WI38 (cell line): ENCODE measurements around the gene TIE1.

Experiments used
- H3K4me3 ChIP-seq: 2 replicates; pipeline ENCODE4 v1.5.1; 2011; ENCODE audit warnings: low read depth, mild to moderate bottlenecking, control low read depth, low read length
- CTCF ChIP-seq: IDR thresholded peaks from 2 replicates; pipeline ENCODE4 v1.5.1; 2012; ENCODE audit warnings: low read depth, mild to moderate bottlenecking, control low read depth, low read length

TIE1 gene

GRCh38 chr1:43319288-43319687 lies 18.5 kb downstream of the TIE1 start:
- TF ChIP-seq CTCF = no peak

DNA sequence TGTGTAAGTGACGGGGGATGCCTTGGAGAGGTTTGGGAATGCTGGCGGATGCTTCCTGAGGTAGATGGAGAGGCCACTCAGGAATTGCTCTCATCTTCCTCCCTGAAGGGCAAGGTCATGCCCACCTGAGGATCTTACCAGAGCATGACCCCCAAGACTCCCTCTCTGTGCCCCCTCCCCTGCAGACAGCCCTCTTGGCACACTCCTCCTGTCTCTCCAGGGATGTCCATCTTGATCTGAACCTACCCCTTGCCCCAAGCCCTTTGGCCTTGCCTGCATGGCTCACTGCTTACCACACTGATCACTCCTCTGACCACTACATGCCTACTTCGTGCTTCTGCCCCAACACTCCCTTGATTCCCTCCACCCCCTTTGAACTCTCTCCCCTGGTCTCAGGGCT lies 19.0 kb downstream of the TIE1 start:
- no peak for TF ChIP-seq CTCF
- H3K4me3 ChIP-seq = no peak overlapping the region

More at GRCh38 chr1:43319288-43319687, 18.5 kb downstream of the TIE1 start:
- no peak overlapping the region for H3K4me3 ChIP-seq

DNA sequence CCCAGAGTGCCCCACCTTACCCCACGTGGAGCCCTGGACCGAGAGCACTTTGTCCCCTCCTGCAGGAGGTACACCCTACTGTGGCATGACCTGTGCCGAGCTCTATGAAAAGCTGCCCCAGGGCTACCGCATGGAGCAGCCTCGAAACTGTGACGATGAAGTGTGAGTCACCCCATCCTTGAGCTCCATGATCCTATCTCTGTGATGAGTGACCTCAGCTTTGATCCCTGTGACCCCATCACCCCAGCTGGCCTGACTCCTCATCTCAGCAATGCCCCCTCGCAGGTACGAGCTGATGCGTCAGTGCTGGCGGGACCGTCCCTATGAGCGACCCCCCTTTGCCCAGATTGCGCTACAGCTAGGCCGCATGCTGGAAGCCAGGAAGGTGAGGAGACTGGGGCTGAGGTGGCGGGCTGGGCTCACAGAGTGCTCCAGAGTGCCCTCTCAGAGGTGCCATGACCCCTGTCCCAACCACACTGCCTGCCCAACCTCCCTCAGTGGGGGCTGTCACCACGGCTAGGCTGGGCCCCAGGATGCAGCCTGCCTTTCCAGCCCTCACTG lies 20.6 kb downstream of the TIE1 start:
- no peak overlapping the region for H3K4me3 ChIP-seq
- no peak for TF ChIP-seq CTCF

DNA sequence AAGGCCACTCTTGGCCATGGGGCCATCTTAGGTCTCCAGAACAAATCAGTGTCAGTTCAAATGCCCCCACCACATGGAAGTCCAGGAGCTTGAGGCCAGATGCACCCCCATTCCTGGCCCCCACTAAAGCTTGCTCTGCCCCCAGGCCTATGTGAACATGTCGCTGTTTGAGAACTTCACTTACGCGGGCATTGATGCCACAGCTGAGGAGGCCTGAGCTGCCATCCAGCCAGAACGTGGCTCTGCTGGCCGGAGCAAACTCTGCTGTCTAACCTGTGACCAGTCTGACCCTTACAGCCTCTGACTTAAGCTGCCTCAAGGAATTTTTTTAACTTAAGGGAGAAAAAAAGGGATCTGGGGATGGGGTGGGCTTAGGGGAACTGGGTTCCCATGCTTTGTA lies 21.7 kb downstream of the TIE1 start:
- no peak overlapping the region for H3K4me3 ChIP-seq

GRCh38 chr1:43324810-43325209 lies 24.0 kb downstream of the TIE1 start:
- no peak for TF ChIP-seq CTCF
- no peak overlapping the region for H3K4me3 ChIP-seq

More for the DNA sequence above, 21.7 kb downstream of the TIE1 start:
- TF ChIP-seq CTCF = no peak

DNA sequence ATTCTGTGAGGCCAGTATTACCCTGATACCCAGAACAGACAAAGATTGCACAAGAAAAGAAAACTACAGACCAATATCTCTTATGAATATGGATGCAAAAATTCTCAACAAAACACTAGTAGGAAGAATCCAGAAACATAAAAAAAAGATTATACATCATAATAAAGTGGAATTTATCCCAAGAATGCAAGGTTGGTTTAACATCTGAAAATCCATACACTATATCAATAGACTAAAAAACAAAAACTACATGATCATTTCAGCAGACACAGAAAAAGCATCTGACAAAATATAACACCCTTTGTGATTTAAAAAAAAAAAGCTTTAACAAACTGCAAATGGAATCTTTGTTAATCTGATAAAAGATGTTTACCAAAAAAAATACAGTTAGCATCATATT lies 24.6 kb downstream of the TIE1 start:
- H3K4me3 ChIP-seq = no peak overlapping the region
- TF ChIP-seq CTCF = no peak

- no peak for TF ChIP-seq CTCF
Observed at GRCh38 chr1:43327549-43328292, 26.9 kb downstream of the TIE1 start.

More at GRCh38 chr1:43327549-43328292, 26.9 kb downstream of the TIE1 start:
- H3K4me3 ChIP-seq = no peak overlapping the region
